ENCODE results near the gene TOMT.

TOMT gene

GRCh38 chr11:72085621-72086351 lies 19.9 kb upstream of the TOMT start:
- DNase-seq (ENCODE audit: low read depth in 2 of 3, low spot score in 1 of 3) = no peak

GRCh38 chr11:72088076-72088808 lies 17.5 kb upstream of the TOMT start:
- no peak for DNase-seq (ENCODE audit: low read depth in 2 of 3, low spot score in 1 of 3)

GRCh38 chr11:72091292-72091691 lies 14.4 kb upstream of the TOMT start:
- peak in 2 of 3 donors; percentile 34 to 65 for DNase-seq (ENCODE audit: low read depth in 2 of 3, low spot score in 1 of 3)

GRCh38 chr11:72098741-72099140 lies 7.0 kb upstream of the TOMT start:
- DNase-seq (ENCODE audit: low read depth in 2 of 3, low spot score in 1 of 3) = no peak

- DNase-seq (ENCODE audit: low read depth in 2 of 3, low spot score in 1 of 3) = no peak
Measured at GRCh38 chr11:72100009-72100408, 5.7 kb upstream of the TOMT start.

- no peak for DNase-seq (ENCODE audit: low read depth in 2 of 3, low spot score in 1 of 3)
Measured at GRCh38 chr11:72100462-72100861, 5.3 kb upstream of the TOMT start.

GRCh38 chr11:72102162-72102561 lies 3.6 kb upstream of the TOMT start:
- DNase-seq (ENCODE audit: low read depth in 2 of 3, low spot score in 1 of 3) = no peak

- DNase-seq (ENCODE audit: low read depth in 2 of 3, low spot score in 1 of 3) = no peak
Measured at GRCh38 chr11:72102631-72102945, 3.1 kb upstream of the TOMT start.

- DNase-seq (ENCODE audit: low read depth in 2 of 3, low spot score in 1 of 3) = peak; percentile 97 to 99 (median 98)
Measured at GRCh38 chr11:72102946-72103753, 2.6 kb upstream of the TOMT start, which contains the start of gene LAMTOR1. TSS of gene LAMTOR1 (minus strand) at chr11:72103297. CDS start at chr11:72103224, 73 bp downstream.

GRCh38 chr11:72103754-72104167 lies 2.0 kb upstream of the TOMT start:
- no peak for DNase-seq (ENCODE audit: low read depth in 2 of 3, low spot score in 1 of 3)

- DNase-seq (ENCODE audit: low read depth in 2 of 3, low spot score in 1 of 3) = no peak
Measured at GRCh38 chr11:72111300-72112142, 5.8 kb downstream of the TOMT start.

GRCh38 chr11:72112143-72112977 lies 6.6 kb downstream of the TOMT start, which contains the start of gene ANAPC15:
TSS of gene ANAPC15 (minus strand) at chr11:72112695. CDS start at chr11:72111276, 1,419 bp downstream.
- DNase-seq (ENCODE audit: low read depth in 2 of 3, low spot score in 1 of 3) = peak; percentile 98 to 99 (median 98)

- DNase-seq (ENCODE audit: low read depth in 2 of 3, low spot score in 1 of 3) = no peak
Measured at GRCh38 chr11:72112978-72113808, 7.5 kb downstream of the TOMT start.

GRCh38 chr11:72114570-72114969 lies 8.8 kb downstream of the TOMT start:
- DNase-seq (ENCODE audit: low read depth in 2 of 3, low spot score in 1 of 3) = no peak

GRCh38 chr11:72116019-72116755 lies 10.5 kb downstream of the TOMT start:
- DNase-seq (ENCODE audit: low read depth in 2 of 3, low spot score in 1 of 3) = no peak

- DNase-seq (ENCODE audit: low read depth in 2 of 3, low spot score in 1 of 3) = no peak
Measured at GRCh38 chr11:72119198-72119597, 13.5 kb downstream of the TOMT start.

GRCh38 chr11:72120930-72121329 lies 15.2 kb downstream of the TOMT start:
- DNase-seq (ENCODE audit: low read depth in 2 of 3, low spot score in 1 of 3) = no peak

GRCh38 chr11:72122607-72123006 lies 16.9 kb downstream of the TOMT start:
- no peak for DNase-seq (ENCODE audit: low read depth in 2 of 3, low spot score in 1 of 3)
